Liver (tissue), 9 donors: Measurements from ENCODE around the gene TTLL5. TPM values are rescaled to one million over a fixed set of nuclear protein-coding genes. Genes with fewer than 3 reads are reported as not detected.

Experiments used
- DNase-seq: peaks from one replicate; pipeline ENCODE4 v3.0.0-alpha.2; 2017; ENCODE audit warnings: low spot score
- H3K27ac ChIP-seq, 2 donors: one replicate each; pipeline ENCODE4 v1.7.0; 2013; ENCODE audit warnings: inconsistent platforms in 2 of 2, low read length in 2 of 2, control low read depth in 1 of 2, low read depth in 1 of 2, mild to moderate bottlenecking in 1 of 2
- H3K27me3 ChIP-seq, 4 donors: one replicate each; pipeline versions ENCODE4 v1.6.1 to v1.7.0; 2013; ENCODE audit warnings: low read length in 3 of 4, inconsistent platforms in 1 of 4, mild to moderate bottlenecking in 1 of 4, moderate library complexity in 1 of 4; ENCODE audit not compliant: control insufficient read depth in 4 of 4, insufficient read depth in 4 of 4
- H3K36me3 ChIP-seq, 4 donors: one replicate each; pipeline versions ENCODE4 v1.6.1 to v1.7.0; 2013; ENCODE audit warnings: low read length in 3 of 4, mild to moderate bottlenecking in 3 of 4, low read depth in 1 of 4, moderate library complexity in 1 of 4; ENCODE audit not compliant: control insufficient read depth in 4 of 4, insufficient read depth in 3 of 4
- H3K4me1 ChIP-seq, 4 donors: one replicate each; pipeline versions ENCODE4 v1.6.1 to v1.7.0; 2013; ENCODE audit warnings: low read length in 3 of 4, mild to moderate bottlenecking in 3 of 4, moderate library complexity in 1 of 4; ENCODE audit not compliant: control insufficient read depth in 4 of 4, insufficient read depth in 4 of 4
- H3K4me3 ChIP-seq, 3 donors: one replicate each; pipeline versions ENCODE4 v1.6.1 to v1.7.0; 2013; ENCODE audit warnings: low read length in 3 of 3, control low read depth in 1 of 3, low read depth in 1 of 3, mild to moderate bottlenecking in 1 of 3
- H3K9ac ChIP-seq, 2 donors: one replicate each; pipeline ENCODE4 v1.7.0; 2013; ENCODE audit warnings: low read length in 2 of 2, mild to moderate bottlenecking in 2 of 2, moderate library complexity in 2 of 2, control low read depth in 1 of 2, low read depth in 1 of 2
- H3K9me3 ChIP-seq, 4 donors: one replicate each; pipeline versions ENCODE4 v1.6.1 to v1.7.0; 2013; ENCODE audit warnings: low read length in 3 of 4; ENCODE audit not compliant: control insufficient read depth in 4 of 4
- EGR1 ChIP-seq, 2 donors: IDR thresholded peaks; 2 replicates each; pipeline ENCODE4 v1.6.1; 2016 to 2018; ENCODE audit warnings: antibody characterized with exemption in 2 of 2, low read depth in 2 of 2
- RAD21 ChIP-seq, 2 donors: IDR thresholded peaks; 2 replicates each; pipeline ENCODE4 v1.6.1; 2016; ENCODE audit warnings: antibody characterized with exemption in 2 of 2, mild to moderate bottlenecking in 2 of 2
- REST ChIP-seq: IDR thresholded peaks from 2 replicates; pipeline ENCODE4 v1.6.1; 2016; ENCODE audit warnings: antibody characterized with exemption, mild to moderate bottlenecking
- SP1 ChIP-seq: IDR thresholded peaks from 2 replicates; pipeline ENCODE4 v1.6.1; 2018; ENCODE audit warnings: antibody characterized with exemption, mild to moderate bottlenecking
- WGBS: extraction: QIAGEN DNeasy Blood & Tissue Kit; methylation state at CpG from one replicate; pipeline ENCODE4 v1.1.7; 2013; 5-methylcytosine and 5-hydroxymethylcytosine counted together
- polyA plus RNA-seq, 2 donors: library from polyadenylated mRNA; stranded (reverse) in 1 of 2; unstranded in 1 of 2; fragments of 200-250 nt in 1 of 2; fragments of >200 nt in 1 of 2; fragmentation: Nextera tagmentation in 1 of 2; extraction: Ambion mirVana in 1 of 2; gene quantifications; one replicate each; pipeline versions ENCODE4 v1.2.1 to v1.2.3, GENCODE V29; 2013 to 2015
- total RNA-seq, 2 donors: library from RNA; depleted of rRNA; stranded (reverse); fragments of >200 nt; gene quantifications; one replicate each; pipeline ENCODE4 v1.2.3, GENCODE V29; 2014
- TF ChIP-seq, protein P1 (sequence below): IDR thresholded peaks from 2 replicates; pipeline ENCODE4 v1.6.1; 2016; ENCODE audit warnings: antibody characterized with exemption
- TF ChIP-seq, protein P2 (sequence below): IDR thresholded peaks from 2 replicates; pipeline ENCODE4 v1.6.1; 2016; ENCODE audit warnings: antibody characterized with exemption
- TF ChIP-seq, protein P3 (sequence below): fragments of 150-350 bp; IDR thresholded peaks from 2 replicates; pipeline ENCODE4 v1.5.1; 2017; ENCODE audit warnings: improper control_type of control experiment, low read depth, low read length; ENCODE audit not compliant: missing input control
- donor health status: healthy.
- donor health status: healthy.
- donor health status: healthy.
- donor health status: healthy.
- donor health status: healthy.

The TTLL5 gene
- total and polyA plus RNA-seq, 4 donors, result 4.3 to 14.2 (median 9.8) TPM

GRCh38 chr14:75804570-75805275, 143.7 kb downstream of the TTLL5 start:
- peaks cover 0 to 7% (median 3%) of the 10 kb centered on the region in 4 donors for H3K36me3 ChIP-seq
- no peak overlapping the region for H3K4me3 ChIP-seq
- no peaks in the 10 kb centered on the region for H3K27me3 ChIP-seq
- no peak for DNase-seq
- WGBS, result 95% methylated on average over 2 of the region's 2 CpGs
- TF ChIP-seq EGR1 (IDR thresholded peaks at IDR 0.05; ENCODE audit: low read depth in 2 of 2) (no peak), SP1 (no peak)
- TF ChIP-seq, protein P1, sequence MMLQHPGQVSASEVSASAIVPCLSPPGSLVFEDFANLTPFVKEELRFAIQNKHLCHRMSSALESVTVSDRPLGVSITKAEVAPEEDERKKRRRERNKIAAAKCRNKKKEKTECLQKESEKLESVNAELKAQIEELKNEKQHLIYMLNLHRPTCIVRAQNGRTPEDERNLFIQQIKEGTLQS, result no peak
- TF ChIP-seq, protein P2, sequence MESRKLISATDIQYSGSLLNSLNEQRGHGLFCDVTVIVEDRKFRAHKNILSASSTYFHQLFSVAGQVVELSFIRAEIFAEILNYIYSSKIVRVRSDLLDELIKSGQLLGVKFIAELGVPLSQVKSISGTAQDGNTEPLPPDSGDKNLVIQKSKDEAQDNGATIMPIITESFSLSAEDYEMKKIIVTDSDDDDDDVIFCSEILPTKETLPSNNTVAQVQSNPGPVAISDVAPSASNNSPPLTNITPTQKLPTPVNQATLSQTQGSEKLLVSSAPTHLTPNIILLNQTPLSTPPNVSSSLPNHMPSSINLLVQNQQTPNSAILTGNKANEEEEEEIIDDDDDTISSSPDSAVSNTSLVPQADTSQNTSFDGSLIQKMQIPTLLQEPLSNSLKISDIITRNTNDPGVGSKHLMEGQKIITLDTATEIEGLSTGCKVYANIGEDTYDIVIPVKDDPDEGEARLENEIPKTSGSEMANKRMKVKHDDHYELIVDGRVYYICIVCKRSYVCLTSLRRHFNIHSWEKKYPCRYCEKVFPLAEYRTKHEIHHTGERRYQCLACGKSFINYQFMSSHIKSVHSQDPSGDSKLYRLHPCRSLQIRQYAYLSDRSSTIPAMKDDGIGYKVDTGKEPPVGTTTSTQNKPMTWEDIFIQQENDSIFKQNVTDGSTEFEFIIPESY, result no peak
- TF ChIP-seq, protein P3, sequence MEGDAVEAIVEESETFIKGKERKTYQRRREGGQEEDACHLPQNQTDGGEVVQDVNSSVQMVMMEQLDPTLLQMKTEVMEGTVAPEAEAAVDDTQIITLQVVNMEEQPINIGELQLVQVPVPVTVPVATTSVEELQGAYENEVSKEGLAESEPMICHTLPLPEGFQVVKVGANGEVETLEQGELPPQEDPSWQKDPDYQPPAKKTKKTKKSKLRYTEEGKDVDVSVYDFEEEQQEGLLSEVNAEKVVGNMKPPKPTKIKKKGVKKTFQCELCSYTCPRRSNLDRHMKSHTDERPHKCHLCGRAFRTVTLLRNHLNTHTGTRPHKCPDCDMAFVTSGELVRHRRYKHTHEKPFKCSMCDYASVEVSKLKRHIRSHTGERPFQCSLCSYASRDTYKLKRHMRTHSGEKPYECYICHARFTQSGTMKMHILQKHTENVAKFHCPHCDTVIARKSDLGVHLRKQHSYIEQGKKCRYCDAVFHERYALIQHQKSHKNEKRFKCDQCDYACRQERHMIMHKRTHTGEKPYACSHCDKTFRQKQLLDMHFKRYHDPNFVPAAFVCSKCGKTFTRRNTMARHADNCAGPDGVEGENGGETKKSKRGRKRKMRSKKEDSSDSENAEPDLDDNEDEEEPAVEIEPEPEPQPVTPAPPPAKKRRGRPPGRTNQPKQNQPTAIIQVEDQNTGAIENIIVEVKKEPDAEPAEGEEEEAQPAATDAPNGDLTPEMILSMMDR, result no peak
- H3K9ac ChIP-seq, result no peak overlapping the region
- no peak overlapping the region for H3K27ac ChIP-seq
- no peaks in the 10 kb centered on the region for H3K4me1 ChIP-seq
- H3K9me3 ChIP-seq, result no peaks in the 10 kb centered on the region

DNA sequence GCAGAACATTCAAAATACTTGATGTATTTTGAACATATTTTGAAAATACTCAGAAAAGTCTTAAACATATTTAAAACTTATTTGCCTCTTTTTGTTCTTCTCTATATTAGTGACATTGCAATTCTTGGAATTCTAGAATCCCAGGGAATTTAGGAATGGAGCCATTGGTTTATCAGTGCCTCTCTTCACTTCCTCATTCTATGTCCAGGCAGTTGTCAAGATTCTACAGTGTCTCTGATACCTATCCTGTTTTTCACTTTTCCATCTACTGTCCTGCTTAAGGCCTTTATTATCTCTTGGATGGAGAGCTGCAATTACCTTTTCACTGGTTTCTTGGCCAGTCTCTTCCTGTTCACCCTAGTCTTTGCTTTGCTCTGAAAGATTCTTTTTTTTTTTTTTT, 144.6 kb downstream of the TTLL5 start:
- H3K4me1 ChIP-seq, result no peaks in the 10 kb centered on the region
- TF ChIP-seq, protein P1, result no peak
- TF ChIP-seq RAD21 (IDR thresholded peaks at IDR 0.05), result no peak
- TF ChIP-seq REST, result no peak

More for the DNA sequence above, 144.6 kb downstream of the TTLL5 start:
- H3K36me3 ChIP-seq, result peaks cover 0 to 7% (median 4%) of the 10 kb centered on the region in 4 donors
- H3K27me3 ChIP-seq, result no peaks in the 10 kb centered on the region
- no peak overlapping the region for H3K9ac ChIP-seq
- no peak for DNase-seq
- no peaks in the 10 kb centered on the region for H3K9me3 ChIP-seq
- H3K4me3 ChIP-seq, result no peak overlapping the region
- no peak overlapping the region for H3K27ac ChIP-seq
